HEK293T (cell line): ENCODE data around the gene ATG9A.

Experiments
- CTCF ChIA-PET: fragments of 350-600 bp; formaldehyde crosslinking; extraction: SDS; loops from one replicate; lab custom pipeline; 2021; ENCODE audit warnings: antibody characterized with exemption, inconsistent platforms; lab: Yijun Ruan, JAX
- POLR2A ChIA-PET: fragments of 350-600 bp; formaldehyde crosslinking; extraction: SDS; loops from one replicate; lab custom pipeline; 2020; ENCODE audit warnings: antibody characterized with exemption, inconsistent platforms; lab: Yijun Ruan, JAX
- DNase-seq: peaks from one replicate; pipeline ENCODE4 v3.0.0; 2012; ENCODE audit warnings: mixed read lengths; ENCODE audit errors: extremely low spot score
- FOXK2 ChIP-seq: fragments of 450-650 bp; IDR thresholded peaks from 2 replicates; pipeline ENCODE4 v1.6.1; 2016; ENCODE audit warnings: mild to moderate bottlenecking
- HDGF ChIP-seq: fragments of 450-650 bp; IDR thresholded peaks from 2 replicates; pipeline ENCODE4 v1.6.1; 2017; ENCODE audit warnings: antibody characterized with exemption, borderline replicate concordance
- L3MBTL2 ChIP-seq: fragments of 450-650 bp; conservative IDR thresholded peaks from 2 replicates; pipeline ENCODE4 v1.6.1; 2016; ENCODE audit warnings: mild to moderate bottlenecking
- SP1 ChIP-seq: fragments of 450-650 bp; IDR thresholded peaks from 2 replicates; pipeline ENCODE4 v1.6.1; 2017

The ATG9A gene

DNA sequence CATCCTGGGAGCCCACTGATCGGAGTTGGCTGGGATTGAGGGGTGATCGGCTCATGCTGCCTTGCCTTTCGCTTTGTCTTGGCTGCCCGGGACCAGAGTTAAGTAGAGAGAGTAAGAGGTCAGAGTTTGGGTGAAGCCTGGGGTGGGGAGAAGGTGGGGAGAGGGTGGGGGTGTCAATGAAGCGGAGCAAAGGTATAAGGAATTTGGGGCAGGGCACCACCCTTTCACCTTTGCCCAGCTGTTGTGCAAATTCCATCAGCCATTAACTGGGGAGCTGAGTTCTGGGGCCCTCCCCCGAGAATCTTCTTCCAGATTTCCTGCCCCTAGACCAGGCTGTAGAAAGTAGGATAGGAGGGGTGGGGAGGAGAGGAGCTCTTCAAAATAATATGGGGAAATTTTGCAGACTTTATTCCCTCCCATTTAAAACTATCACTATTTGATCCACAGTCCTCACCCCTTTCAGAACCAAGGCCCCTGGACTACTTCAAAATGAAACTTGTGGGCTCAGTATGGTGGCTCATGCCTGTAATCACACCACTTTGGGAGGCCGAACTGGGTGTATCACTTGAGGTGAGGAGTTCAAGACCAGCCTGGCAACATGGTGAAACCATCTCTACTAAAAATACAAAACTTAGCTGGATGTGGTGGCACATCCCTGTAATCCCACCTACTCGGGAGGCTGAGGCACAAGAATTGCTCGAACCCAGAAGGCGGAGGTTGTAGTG, 59.3 kb downstream of the ATG9A start, which contains the start of gene SLC23A3:
Gene SLC23A3 (minus strand): TSS at position 100 of the 725 bp plus-strand sequence. CDS start 45 bp downstream, at position 55.
- TF ChIP-seq SP1 (no peak), FOXK2 (no peak), L3MBTL2 (no peak), HDGF (no peak)
- DNase-seq = no peak
- ChIA-PET POLR2A (no interaction called here), CTCF (interaction anchor here (0.7 to 1.0 kb wide), 2 partner anchors 108 to 125 kb away, joined by 3 read pairs; no protein-coding TSS in a partner anchor)
